ENCODE measurements around the gene PARVA. TPM values are rescaled to one million over a fixed set of nuclear protein-coding genes. Genes with fewer than 3 reads are reported as not detected.

Gene PARVA
- total RNA-seq, 1 experiment from 2014 or later, result 36.7 TPM

DNA sequence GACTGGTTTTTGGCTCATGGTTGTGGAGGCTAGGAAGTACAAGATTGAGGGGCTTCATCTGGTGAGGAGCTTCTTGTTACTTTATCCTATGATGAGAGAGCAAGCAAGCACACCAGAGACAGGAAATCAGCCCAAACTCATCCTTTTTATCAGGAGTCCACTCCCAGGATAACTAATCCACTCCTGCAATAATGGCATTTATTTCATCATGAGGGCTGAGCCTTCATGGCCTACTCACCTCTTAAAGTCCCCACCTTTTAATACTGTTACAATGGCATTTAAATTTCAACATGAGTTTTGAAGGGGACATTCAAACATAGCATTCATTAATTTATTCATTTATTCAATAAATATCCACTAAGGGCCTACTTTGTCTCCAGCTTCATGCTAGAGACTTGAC is 60.9 kb downstream of the PARVA start:
- no peak for DNase-seq (ENCODE audit: unreplicated experiment)
- Mint-ChIP-seq H3K36me3 (ENCODE audit: insufficient read depth, unreplicated experiment) (peaks cover 9% of the 10 kb centered on the region), H3K9me3 (ENCODE audit: unreplicated experiment) (no peaks in the 10 kb centered on the region), H3K27ac (ENCODE audit: low read depth, unreplicated experiment) (no peak overlapping the region), H3K4me1 (ENCODE audit: insufficient read depth, unreplicated experiment) (no peaks in the 10 kb centered on the region), H3K4me3 (ENCODE audit: unreplicated experiment) (no peak overlapping the region), H3K27me3 (ENCODE audit: insufficient read depth, unreplicated experiment) (no peaks in the 10 kb centered on the region)
- ChIA-PET CTCF (interaction anchor here (0.7 to 1.0 kb wide), 2 partner anchors 101 to 476 kb away, joined by 3 read pairs; no protein-coding TSS in a partner anchor), POLR2A (interaction anchor here (0.6 kb wide), 1 partner anchor 451 kb away, joined by 3 read pairs; no protein-coding TSS in a partner anchor)
- TF ChIP-seq, protein P1, sequence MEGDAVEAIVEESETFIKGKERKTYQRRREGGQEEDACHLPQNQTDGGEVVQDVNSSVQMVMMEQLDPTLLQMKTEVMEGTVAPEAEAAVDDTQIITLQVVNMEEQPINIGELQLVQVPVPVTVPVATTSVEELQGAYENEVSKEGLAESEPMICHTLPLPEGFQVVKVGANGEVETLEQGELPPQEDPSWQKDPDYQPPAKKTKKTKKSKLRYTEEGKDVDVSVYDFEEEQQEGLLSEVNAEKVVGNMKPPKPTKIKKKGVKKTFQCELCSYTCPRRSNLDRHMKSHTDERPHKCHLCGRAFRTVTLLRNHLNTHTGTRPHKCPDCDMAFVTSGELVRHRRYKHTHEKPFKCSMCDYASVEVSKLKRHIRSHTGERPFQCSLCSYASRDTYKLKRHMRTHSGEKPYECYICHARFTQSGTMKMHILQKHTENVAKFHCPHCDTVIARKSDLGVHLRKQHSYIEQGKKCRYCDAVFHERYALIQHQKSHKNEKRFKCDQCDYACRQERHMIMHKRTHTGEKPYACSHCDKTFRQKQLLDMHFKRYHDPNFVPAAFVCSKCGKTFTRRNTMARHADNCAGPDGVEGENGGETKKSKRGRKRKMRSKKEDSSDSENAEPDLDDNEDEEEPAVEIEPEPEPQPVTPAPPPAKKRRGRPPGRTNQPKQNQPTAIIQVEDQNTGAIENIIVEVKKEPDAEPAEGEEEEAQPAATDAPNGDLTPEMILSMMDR (IDR thresholded peaks at IDR 0.05; ENCODE audit: unreplicated experiment), result no peak
- intact Hi-C loops (cut with micrococcal nuclease), result no loop called here
- BruUV-seq (replicated peaks), result no TSS peak

DNA sequence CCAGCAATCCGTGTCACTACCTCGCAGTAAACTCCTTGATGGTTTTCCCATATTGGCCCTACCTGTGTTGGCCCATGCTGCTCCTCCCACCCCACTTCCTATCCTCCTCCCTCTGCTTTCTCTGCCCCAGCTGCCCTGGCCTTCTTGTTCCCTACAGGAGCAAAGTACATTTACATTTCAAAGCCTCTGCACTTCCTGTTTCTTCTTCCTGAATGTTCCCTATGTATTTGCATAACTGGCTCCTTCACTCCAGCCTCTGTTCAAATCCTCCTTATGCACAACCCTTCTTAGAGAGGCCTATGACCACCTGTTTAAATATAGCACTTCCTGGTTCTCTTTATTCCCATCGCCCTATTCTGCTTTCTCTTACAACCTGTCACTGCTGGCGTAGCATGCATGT is 62.2 kb downstream of the PARVA start:
- POLR2A ChIA-PET, result no interaction called here
- no peaks in the 10 kb centered on the region for H3K4me1 Mint-ChIP-seq (ENCODE audit: insufficient read depth, unreplicated experiment)
- BruUV-seq (replicated peaks), result no TSS peak
- intact Hi-C loops (cut with micrococcal nuclease), result no loop called here
- H3K27me3 Mint-ChIP-seq (ENCODE audit: insufficient read depth, unreplicated experiment), result no peaks in the 10 kb centered on the region
- TF ChIP-seq, protein P1 (IDR thresholded peaks at IDR 0.05; ENCODE audit: unreplicated experiment), result no peak
- H3K9me3 Mint-ChIP-seq (ENCODE audit: unreplicated experiment), result no peaks in the 10 kb centered on the region
- no peak for DNase-seq (ENCODE audit: unreplicated experiment)
- CTCF ChIA-PET, result interaction anchor here (0.6 kb wide), 1 partner anchor 27 kb away, joined by 3 read pairs; no protein-coding TSS in a partner anchor
- no peak overlapping the region for H3K27ac Mint-ChIP-seq (ENCODE audit: low read depth, unreplicated experiment)
- H3K4me3 Mint-ChIP-seq (ENCODE audit: unreplicated experiment), result no peak overlapping the region
- H3K36me3 Mint-ChIP-seq (ENCODE audit: insufficient read depth, unreplicated experiment), result peaks cover 9% of the 10 kb centered on the region

DNA sequence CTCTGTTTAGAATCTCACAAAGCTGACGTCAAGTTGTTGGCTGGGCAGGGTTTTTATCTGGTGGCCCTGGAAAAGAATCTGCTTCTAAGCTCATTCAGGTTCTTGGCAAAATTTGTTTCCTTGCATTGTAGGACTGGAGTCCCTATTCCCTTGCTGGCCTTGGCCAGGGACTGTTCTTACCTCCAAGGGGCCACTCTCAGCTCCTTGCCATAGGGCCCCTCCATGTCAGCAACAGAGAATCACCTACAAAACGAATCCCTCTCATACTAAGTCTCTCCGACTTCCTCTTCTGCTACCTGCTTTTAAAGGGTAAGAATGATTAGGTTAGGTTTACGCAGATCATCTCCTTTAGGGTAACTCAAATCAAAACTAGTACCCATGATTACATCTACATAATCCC is 63.2 kb downstream of the PARVA start:
- H3K4me1 Mint-ChIP-seq (ENCODE audit: insufficient read depth, unreplicated experiment), result no peaks in the 10 kb centered on the region
- intact Hi-C loops (cut with micrococcal nuclease), result no loop called here
- TF ChIP-seq, protein P1 (IDR thresholded peaks at IDR 0.05; ENCODE audit: unreplicated experiment), result no peak
- CTCF ChIA-PET, result interaction anchor here (0.7 kb wide), 1 partner anchor 66 kb away, joined by 4 read pairs; no protein-coding TSS in a partner anchor
- DNase-seq (ENCODE audit: unreplicated experiment), result no peak
- no peaks in the 10 kb centered on the region for H3K27me3 Mint-ChIP-seq (ENCODE audit: insufficient read depth, unreplicated experiment)
- H3K4me3 Mint-ChIP-seq (ENCODE audit: unreplicated experiment), result no peak overlapping the region
- POLR2A ChIA-PET, result interaction anchor here (0.6 to 1.8 kb wide), 2 partner anchors 9 to 389 kb away, joined by 3 to 6 read pairs; no protein-coding TSS in a partner anchor
- BruUV-seq (replicated peaks), result no TSS peak
- no peaks in the 10 kb centered on the region for H3K9me3 Mint-ChIP-seq (ENCODE audit: unreplicated experiment)
- H3K27ac Mint-ChIP-seq (ENCODE audit: low read depth, unreplicated experiment), result no peak overlapping the region
- peaks cover 5% of the 10 kb centered on the region for H3K36me3 Mint-ChIP-seq (ENCODE audit: insufficient read depth, unreplicated experiment)

DNA sequence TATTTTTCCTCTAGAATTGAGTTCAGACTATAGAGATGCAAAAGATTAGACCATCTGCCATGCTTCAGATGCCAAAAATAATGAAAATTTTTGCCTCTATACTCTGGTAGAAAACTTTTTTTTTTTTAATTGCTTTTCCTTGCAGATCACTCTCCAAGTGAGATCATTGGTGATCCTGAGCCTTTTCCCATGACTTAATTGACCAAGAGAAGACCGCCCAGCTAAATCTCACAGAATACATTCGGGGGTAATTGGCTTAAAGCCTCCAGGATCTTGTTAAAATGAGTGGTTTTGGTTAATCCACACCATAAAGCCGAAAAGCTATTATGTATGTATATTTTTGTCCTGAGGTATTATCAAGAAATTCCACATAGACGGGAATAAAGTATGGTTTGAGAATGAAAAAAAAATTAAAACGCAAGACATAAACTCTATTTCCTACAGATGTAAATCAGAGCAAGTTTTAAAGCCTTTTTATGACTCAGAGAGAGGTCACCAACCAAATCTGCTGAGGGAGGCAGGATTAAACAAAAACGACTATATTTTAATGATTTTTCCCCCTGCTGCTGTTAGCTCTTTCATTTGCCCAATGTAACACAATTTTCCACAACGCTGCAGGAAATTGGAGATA is 64.0 kb downstream of the PARVA start:
- CTCF ChIA-PET, result interaction anchor here (0.7 kb wide), 1 partner anchor 65 kb away, joined by 4 read pairs; no protein-coding TSS in a partner anchor
- TF ChIP-seq, protein P1 (IDR thresholded peaks at IDR 0.05; ENCODE audit: unreplicated experiment), result no peak
- no TSS peak for BruUV-seq (replicated peaks)
- DNase-seq (ENCODE audit: unreplicated experiment), result no peak
- Mint-ChIP-seq H3K27me3 (ENCODE audit: insufficient read depth, unreplicated experiment) (no peaks in the 10 kb centered on the region), H3K9me3 (ENCODE audit: unreplicated experiment) (no peaks in the 10 kb centered on the region), H3K4me3 (ENCODE audit: unreplicated experiment) (no peak overlapping the region), H3K27ac (ENCODE audit: low read depth, unreplicated experiment) (no peak overlapping the region), H3K4me1 (ENCODE audit: insufficient read depth, unreplicated experiment) (no peaks in the 10 kb centered on the region), H3K36me3 (ENCODE audit: insufficient read depth, unreplicated experiment) (peaks cover 5% of the 10 kb centered on the region)
- POLR2A ChIA-PET, result interaction anchor here (0.7 to 1.8 kb wide), 4 partner anchors 8 to 13 kb away, joined by 3 to 6 read pairs (median 4); no protein-coding TSS in a partner anchor
- intact Hi-C loops (cut with micrococcal nuclease), result no loop called here

All from MCF 10A (cell line).